ENCODE results near the gene LHX4.

The LHX4 gene

GRCh38 chr1:180227861-180228647, 2.0 kb upstream of the LHX4 start:
- no peak for DNase-seq (ENCODE audit: low read depth)

DNA sequence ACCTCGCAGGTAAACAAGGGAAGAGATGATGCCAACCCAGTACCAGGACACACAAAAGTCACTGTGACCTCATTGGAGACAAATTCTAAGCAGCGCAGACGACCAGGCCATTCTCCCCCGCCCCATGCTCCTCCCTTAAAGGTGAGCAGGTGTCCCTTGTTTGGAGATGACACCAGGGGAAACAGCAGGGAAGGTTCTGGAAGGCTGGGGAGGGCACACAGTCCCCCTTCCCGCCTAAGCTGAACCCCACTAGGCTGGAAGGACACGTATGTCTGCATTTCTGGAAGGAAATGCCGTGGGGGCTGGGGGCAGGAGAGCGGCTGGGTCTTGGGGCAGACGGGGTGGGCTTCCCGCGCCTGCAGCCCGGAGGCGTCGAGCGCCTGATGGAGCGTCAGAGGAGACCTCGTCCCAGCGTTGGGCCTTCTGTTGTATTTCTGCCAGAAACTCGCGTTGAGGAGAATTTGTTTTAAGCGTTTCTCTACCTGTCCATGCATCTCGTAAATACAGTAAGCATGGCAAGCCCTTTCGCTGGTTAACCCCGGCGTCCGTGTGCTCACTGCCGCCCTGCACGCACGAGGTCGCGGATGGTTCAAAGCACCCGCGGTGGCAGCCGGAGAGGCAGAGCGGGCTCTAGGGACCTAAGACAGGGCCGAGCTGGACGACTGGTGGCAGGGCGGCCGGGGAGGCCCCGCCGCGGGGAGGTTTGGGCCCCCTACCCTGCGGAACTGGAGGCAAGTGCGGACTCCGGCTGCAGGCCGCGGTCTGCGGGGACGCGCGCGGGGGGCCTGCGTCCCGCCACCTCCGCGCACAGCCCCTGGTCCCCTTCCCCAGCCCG, 1.2 kb upstream of the LHX4 start:
- no peak for DNase-seq (ENCODE audit: low read depth)

DNA sequence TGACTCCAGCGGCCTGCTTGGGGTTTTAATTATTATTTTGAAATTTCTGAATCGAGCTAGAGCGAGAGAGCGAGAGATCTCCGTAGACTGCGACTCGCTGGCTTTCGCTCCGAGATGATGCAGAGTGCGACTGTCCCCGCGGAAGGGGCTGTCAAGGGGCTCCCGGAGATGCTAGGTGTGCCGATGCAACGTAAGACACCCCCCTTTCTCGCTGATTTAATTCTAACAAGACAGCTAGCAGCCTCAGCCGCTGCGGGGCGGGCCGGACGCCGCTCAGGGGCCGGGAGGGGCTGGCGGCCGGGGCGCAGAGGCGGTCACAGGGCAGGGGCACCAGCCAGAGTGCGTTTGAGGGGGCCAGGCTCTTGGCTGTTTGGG, 339 bp downstream of the LHX4 start:
- DNase-seq (ENCODE audit: low read depth) = no peak

- no peak for DNase-seq (ENCODE audit: low read depth)
Observed at GRCh38 chr1:180230791-180231505, 884 bp downstream of the LHX4 start.

GRCh38 chr1:180231506-180231921, 1.4 kb downstream of the LHX4 start:
- DNase-seq (ENCODE audit: low read depth) = no peak

GRCh38 chr1:180231936-180232335, 1.9 kb downstream of the LHX4 start:
- no peak for DNase-seq (ENCODE audit: low read depth)

DNA sequence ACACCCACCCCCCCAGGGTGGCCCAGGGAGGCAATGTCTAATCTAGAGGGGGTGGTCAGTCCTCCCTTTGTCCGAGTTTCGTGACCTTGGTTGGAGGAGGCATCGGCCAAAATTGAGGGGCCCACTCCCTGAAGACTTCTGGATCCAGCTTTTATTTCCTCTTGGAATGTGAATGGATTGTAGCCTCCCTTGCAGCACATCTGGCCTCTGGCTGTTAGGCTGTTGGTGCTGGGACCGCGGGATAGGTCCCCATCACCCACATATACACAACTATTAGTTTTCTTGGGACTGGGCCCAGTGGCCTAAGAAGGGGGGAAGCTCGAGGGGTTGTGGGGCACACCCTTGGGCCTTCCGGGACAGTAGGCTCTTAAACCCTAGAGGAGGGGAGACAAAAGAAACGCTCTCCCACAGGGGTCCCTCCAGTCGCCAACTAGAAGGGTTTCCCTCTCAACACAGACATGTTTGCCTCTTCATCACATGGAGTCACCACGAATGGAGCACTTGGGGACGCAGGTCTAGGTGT, 2.5 kb downstream of the LHX4 start:
- no peak for DNase-seq (ENCODE audit: low read depth)

GRCh38 chr1:180233191-180234011, 3.3 kb downstream of the LHX4 start:
- no peak for DNase-seq (ENCODE audit: low read depth)

DNA sequence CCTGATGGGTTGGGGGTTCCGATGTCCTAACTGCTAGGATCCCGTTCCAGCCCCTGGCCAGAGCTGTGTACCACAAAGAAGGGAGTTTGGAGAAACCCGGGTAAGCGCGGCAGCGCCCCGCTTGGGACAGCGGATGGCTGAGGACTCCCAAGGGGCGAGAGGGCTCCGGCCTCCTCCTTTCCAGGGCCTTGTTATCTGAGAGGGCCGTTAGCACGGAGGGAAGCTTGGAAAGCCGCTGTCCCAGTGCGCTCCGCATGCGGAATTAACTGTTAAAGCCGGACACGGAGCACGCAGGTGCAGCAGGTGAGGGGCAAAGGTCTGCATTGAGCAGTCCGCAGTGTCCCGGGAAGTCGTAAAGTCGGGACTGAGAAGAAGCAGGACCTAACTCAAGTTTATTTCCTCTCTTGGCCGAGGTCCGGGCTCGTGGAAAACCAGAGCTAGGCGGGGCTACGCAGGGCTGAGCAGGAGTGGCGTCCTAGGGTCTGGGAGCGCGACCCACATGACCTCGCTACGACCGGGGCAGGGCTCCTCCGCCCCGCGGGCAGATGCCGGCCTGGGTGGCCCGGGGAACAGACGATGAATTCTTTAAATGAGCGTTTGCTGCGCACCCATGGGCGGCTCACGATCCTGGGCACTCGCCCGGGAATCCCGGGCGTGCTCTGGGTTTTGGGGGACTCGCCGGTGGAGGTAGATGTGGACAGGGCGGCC, 4.5 kb downstream of the LHX4 start:
- DNase-seq (ENCODE audit: low read depth) = no peak

DNA sequence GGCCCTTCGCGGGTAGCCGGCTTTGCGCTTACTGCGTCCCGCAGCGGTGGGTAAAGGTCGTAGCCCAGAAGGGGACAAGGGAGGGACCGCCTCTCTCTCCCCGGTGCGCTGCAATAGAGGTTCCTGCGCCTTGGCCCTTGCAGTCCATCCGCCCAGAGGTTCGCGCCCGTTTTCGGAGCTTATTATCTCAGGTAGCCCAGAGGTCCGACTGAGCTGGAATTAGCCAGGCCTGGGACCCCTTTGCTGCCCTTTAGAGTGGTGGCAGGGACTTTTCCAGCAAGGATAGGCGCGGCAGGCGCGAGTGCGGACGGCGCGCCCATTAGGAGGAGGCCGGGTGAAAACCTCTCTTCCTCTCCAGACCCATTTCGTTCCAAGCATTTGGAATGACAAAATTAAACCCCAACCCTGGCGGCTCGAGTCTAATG, 5.0 kb downstream of the LHX4 start:
- DNase-seq (ENCODE audit: low read depth) = no peak

DNA sequence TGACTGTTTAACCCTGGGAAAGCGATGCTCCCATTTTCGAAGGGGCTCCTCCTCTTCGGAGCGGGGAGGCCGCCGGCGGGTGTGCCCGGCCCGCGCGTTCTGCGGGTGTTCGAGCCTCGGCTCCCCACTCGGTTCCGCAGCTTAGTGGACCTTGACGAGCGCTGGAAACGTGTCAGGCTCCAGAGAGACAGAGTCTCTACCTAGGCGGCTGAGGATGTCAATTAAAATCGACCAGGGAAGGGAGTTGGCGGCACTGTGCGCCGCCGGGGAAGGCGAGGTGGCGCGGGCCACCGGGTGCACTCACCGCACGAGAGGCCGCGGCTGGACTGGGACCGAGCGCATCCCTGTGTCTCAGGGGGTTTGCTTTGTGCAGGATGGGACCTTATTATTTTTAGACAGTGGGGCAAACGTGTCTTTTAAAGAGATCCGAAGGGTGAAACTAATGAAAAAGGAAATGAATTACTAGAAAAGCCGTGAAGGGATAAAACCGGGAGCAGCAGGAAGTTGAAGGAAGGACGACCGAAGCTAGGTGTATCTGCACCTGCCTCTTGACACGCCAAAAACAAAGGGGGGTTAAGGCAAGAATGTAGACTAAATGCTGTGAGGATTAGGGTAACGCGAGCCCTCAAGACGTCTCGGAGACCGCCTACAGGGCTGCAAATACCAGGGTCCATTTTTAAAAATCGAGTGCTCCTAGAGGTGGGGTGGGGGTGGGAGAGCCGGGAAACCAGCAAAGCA, 5.6 kb downstream of the LHX4 start:
- DNase-seq (ENCODE audit: low read depth) = no peak

DNA sequence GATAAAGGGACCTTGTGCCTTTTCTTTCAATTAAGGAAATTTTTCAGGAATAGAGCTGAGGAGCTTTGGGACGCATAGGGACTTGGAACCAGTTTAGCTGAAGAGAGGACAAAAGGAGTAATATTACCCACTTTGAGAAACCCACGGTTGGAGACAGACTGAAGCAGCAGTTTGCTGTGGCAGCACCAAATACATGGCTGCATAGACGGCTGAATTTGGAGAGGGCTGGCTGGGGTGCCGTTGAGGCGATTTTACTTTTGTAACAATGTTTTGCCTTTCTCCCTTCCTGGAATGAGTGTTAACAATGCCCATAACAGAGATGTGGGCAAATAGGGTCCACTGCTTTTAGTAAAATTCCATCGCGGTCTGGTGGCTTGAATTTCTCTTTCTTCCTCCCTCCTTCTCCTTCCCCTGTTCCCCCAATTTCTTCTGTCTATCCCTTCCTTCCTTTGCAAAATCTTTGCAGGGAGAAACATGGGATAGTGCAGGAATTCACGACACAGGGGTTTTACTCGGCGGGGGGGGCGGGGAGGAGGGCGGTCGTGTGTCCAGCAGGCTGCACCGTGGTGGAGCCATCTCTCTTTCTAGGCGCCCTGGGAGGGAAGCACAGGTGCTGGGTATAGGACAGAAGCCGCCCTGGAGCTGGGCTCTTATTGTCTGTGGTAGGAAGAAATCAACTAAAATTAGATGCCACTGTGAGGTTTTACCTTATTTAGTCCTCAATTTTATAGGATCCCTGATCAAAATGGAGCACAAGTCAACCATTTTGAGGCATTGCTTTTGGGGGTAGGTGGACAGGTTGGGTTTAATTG, 6.8 kb downstream of the LHX4 start:
- DNase-seq (ENCODE audit: low read depth) = no peak

GRCh38 chr1:180237869-180238476, 7.9 kb downstream of the LHX4 start:
- no peak for DNase-seq (ENCODE audit: low read depth)

DNA sequence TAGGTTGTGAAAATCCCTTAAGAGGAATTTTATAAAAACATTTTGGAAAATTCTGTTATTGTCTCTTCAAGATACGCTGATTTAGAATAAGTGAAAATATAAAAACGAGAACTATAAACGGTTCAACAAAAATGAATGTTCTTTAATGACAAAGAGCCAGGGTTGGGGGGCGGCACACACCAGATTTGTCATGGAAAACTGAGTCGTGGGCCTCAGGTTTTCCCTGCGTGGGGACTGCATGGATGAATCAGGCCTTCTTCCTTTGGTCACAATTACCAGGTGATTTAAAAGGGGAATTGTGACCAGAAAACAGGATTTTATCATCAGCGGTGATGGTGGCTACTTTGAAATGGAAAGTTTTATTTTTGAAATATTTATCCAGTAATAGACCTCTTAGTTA, 8.6 kb downstream of the LHX4 start:
- no peak for DNase-seq (ENCODE audit: low read depth)

GRCh38 chr1:180239145-180240096, 9.4 kb downstream of the LHX4 start:
- DNase-seq (ENCODE audit: low read depth) = no peak

GRCh38 chr1:180241716-180242544, 11.9 kb downstream of the LHX4 start:
- DNase-seq (ENCODE audit: low read depth) = no peak
